Erythroblast (primary cell): Measurements from ENCODE around the gene FRK.

Source experiments
- GATA1 ChIP-seq: IDR thresholded peaks from 2 replicates; pipeline ENCODE4 v1.6.1; 2011; ENCODE audit warnings: low read depth, mild to moderate bottlenecking, control low read depth, low read length, moderate library complexity
- POLR2A ChIP-seq: IDR thresholded peaks from 2 replicates; pipeline ENCODE4 v1.6.1; 2011; ENCODE audit warnings: mild to moderate bottlenecking, low read length

- TF ChIP-seq POLR2A (no peak), GATA1 (no peak)
Observed at GRCh38 chr6:115934145-115934544, 126.5 kb downstream of the FRK start.
